HG03558 (cell line): ENCODE results near the gene PLEKHM3.

Experiments used
- ATAC-seq: cut with Tn5 transposase; IDR thresholded peaks from one replicate; pipeline ENCODE4 v1.9.1; 2021; ENCODE audit warnings: moderate number of reproducible peaks; ENCODE audit not compliant: unreplicated experiment; ENCODE audit errors: extremely low read depth

Gene PLEKHM3

GRCh38 chr2:207995887-207996286 lies 29.4 kb downstream of the PLEKHM3 start:
- ATAC-seq, result no peak

- ATAC-seq, result no peak
Measured at GRCh38 chr2:207993151-207993763, 32.1 kb downstream of the PLEKHM3 start.

DNA sequence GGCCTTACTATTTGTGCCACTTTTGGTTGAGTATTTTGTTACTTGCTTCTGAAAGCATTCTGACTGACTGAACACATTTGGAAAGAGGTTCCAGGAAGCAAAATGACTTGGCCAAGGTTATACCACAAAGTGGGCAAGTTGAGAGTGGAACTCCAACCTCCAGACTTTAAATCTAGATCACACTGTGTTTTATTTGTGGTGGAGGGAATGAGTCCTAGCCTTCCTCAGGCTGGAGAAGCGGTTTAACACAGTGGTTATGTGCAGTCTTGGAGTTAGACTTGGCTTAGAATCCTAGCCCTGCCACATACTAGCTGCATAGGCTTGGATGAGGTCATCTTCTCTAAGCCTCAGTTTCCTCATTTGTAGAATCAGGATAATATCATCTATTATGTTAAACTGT lies 33.4 kb downstream of the PLEKHM3 start:
- no peak for ATAC-seq

GRCh38 chr2:207990784-207991183 lies 34.5 kb downstream of the PLEKHM3 start:
- ATAC-seq, result no peak

DNA sequence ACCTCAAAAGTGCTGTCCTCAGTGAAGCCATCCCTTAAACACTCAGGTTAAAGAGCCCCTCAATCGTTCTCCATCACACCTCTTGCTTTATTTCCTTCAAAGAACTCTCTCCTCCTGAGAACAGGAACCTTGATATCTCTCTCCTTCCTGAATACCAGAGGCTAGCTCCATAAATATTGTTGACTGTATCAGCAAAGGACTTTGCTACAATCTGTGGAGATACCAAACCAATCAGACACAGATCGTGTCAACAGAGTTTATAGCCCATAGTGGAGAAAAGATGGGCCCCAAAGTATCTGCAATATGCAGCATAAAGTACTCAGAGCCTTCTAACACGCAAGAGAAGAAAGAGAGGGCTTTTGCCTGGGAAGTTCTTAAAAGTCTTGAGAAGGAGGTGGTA lies 36.4 kb downstream of the PLEKHM3 start:
- no peak for ATAC-seq

GRCh38 chr2:207987025-207987716 lies 38.2 kb downstream of the PLEKHM3 start:
- ATAC-seq, result no peak

DNA sequence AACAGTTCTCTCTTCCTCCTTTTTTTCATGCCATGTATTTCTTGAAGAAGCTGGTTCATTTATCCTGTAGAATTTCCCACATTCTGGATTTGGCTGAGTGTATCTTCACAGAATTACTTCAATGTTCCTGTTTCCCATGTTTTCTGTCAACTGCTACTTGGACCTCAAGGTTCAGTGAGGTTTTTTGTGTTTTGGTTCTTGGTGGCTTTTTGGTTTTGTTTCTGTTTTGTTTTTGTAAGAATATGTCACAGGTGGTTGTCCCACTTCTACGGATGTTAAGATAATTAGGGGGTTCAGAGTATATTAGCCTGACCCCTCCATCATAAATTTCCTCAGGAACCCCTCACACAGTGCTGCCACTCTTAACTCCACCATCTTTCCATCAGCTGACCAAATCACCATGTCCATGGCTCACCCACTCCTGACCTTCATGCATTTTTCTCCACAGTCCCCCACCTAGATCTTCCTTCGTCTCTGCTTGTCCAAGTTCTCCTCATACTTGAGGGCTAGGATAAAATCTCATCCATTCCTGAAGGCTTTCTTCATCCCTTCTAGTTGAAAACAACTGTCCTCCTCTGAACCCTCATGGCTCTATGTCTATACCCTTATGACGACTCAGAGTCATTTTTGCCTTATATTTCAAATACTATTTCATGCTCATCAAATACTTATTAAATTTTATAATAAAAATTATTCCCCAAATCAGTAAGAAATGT lies 40.4 kb downstream of the PLEKHM3 start:
- no peak for ATAC-seq

DNA sequence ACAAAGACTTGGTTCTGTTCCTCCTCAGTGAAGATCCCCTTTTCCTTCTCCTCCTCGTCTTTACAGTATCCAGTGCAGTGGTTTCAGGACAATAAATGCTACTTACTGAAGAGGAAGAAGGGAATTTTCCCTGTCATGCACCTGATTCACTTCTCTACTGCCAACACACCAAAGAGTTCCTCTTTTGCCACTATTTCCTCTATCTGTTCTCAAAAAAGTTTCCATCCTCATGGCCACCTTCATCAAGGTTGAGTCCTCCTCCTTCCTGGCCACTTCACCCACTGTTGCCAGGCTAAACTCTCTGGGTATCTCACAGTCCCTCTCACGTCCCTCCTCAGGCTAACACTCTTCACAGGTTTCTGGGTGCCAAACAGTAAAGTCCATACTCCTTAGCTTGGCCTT lies 41.7 kb downstream of the PLEKHM3 start:
- peak; percentile 40 for ATAC-seq

DNA sequence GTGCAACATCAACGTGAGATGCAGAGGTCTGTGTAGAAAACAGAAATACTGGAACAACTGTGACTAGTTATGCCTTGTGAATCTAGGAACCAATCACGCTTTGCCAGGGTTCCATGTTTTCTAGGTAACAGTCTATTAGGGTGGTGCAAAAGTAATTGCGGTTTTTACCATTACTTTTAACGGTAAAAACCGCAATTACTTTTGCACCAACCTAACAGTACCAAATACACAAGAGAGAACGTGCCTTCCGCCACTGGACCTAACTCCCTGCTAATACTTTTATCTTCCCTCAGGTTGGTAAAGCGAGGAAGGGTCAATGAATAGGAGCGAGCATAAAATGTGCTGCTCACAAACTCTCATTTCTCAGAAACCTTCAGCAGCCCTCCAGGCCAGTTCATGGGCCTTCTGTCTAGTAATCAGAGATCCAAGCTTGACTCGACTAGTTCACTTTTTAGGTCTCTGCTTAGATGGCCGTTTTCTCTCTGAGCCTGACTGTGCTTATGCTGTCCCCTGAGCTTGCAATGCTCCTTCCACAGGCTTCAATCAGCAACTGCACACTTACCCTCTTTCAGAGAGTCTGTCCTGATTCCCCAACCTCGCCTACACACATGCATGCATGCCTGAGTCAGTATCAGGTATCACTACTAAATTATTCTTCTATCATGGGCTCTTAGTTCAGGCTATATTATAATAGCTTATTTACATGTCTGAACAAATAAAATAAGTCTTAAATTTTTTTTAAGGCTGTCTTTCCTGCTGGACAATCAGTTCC lies 47.0 kb downstream of the PLEKHM3 start:
- ATAC-seq, result no peak

DNA sequence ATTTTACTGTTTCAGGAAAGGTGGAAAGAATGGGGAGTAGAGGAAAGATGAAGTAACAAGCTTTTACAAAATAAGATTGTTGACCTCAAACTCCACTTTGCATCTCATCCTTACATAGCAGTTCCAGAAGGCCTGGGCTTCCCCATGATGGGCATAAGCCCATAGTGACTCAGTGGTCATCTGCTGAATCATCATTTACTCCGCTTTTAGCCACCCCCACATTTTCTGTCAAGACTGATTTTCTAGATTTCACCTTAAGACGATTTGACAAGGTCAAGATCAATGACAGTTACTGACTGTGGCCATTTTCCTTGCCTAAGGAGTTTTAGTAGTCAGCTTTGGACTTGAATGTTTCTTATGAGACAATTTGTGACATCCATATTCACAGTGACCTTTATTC lies 49.4 kb downstream of the PLEKHM3 start:
- no peak for ATAC-seq

DNA sequence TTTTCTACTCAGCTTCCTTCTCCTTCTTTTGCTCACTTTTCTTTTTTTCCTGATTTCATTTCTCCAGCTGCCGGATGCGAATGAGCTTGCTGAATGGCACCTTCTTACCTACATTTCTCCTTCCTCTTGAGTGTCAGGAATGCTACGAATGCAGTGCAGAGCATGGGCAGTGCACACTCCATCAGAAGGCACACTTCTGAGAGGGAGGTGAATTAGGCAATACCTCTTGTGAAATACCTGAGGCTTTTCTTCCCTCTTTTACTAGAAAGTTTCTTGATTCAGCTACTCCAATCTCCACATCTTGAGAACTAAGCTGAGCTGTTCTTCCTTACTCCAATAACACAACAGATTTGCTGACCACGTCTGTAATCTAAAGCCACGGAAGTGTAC lies 51.1 kb downstream of the PLEKHM3 start:
- no peak for ATAC-seq

DNA sequence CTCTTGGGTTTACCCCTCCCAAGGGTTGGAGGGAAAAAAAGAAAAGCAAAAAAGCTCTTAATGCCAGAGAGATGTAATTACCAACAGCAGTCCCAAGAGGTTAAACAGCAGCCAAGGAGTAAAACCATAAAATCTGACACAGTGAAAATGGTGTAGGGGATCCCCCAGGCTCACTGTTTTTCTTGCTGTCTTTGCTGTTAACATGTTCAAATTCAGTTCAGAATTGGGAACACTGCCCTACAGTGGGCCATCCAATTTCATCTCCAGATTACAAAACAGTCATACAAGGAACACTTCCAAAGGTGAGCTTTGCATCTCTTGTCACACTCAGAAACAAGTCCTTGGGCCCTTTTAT lies 54.5 kb downstream of the PLEKHM3 start:
- ATAC-seq, result no peak

DNA sequence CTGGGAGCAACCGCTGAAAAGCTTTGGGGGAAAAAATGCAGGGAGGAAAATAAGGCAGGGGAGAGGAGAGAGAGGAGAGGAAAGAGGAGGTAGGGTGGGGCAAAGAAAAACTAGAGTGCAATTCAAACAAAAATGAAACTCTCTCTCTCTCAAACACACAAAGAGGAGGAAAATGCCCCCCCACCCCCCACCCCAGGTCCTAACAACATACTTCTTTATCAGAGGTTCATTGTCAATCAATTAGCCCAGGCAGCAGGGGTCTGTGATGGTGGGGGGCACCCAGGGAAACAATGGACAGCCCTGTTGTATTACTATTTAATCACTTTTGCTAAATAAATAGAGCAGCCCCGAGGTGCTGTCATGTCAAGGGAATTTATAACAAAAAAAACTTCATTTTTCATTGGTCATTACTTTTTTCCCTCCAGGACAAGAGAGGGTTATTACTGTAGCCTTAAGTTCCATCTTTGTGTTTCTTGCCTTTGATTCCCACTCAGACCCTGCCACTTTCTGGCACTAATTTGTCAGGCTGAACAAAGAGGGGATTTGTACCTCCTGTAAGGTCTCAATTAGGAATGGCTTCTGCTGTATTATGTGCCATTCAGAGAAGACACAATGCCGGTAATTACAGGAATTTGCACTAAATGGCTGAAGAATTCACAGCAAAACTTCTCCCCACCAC lies 55.0 kb downstream of the PLEKHM3 start:
- ATAC-seq, result no peak

DNA sequence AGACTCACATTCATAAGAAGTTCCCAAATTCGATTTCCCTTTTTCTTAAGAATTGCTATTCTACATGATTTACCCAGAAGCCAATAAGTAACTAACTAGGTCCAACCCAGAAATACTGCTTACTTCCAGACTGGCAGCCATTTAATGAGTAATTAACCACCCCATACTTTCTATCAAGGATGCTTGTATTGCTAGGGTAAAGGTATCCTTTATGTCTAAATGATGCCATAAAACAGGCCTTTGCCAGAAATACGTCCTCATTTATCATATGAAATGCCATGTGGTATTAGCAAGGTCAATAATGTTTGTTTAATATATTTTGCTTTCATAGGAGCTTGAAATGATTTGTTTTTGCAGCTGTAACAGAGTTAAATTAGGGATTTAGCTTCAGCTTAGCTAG lies 56.1 kb downstream of the PLEKHM3 start:
- ATAC-seq, result no peak

- ATAC-seq, result no peak
Measured at GRCh38 chr2:207967121-207967520, 58.2 kb downstream of the PLEKHM3 start.

DNA sequence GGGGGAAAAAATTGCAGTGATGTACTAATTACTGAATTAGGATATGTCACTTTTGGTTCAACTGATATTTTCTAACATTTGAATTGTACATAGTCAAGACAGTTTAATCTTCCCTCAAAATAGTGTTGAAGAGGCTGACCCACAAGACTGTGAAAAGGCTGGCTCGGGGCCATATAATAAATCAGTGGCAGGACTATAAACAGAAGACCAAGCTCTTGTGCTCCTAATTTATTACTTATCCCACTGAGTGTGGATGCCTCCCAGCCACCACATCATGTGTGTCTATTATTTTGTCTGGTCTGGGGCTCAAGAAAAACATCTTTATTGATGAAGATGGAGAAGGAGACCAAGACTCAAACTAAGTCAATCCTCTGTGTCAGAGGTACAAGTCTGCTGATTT lies 64.4 kb downstream of the PLEKHM3 start:
- no peak for ATAC-seq

DNA sequence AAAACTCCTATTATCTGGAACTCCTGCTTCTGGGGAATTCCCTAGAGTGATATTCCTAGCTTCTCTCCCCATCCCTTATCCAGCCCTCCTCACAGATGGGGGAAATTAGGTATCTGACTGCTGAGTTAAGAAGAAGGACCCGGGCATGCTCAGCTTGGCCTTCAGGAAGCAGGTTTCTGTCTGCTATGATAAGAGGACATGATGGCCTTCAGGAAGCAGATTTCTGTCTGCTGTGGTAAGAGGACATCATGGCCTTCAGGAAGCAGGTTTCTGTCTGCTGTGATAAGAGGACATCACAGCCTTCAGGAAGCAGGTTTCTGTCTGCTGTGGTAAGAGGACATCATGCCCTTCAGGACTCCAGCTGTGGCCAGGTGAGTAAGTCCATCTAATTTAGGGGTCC lies 65.2 kb downstream of the PLEKHM3 start:
- ATAC-seq, result no peak

- no peak for ATAC-seq
Measured at GRCh38 chr2:207956771-207957170, 68.6 kb downstream of the PLEKHM3 start.

- ATAC-seq, result no peak
Measured at GRCh38 chr2:207955456-207955855, 69.9 kb downstream of the PLEKHM3 start.

DNA sequence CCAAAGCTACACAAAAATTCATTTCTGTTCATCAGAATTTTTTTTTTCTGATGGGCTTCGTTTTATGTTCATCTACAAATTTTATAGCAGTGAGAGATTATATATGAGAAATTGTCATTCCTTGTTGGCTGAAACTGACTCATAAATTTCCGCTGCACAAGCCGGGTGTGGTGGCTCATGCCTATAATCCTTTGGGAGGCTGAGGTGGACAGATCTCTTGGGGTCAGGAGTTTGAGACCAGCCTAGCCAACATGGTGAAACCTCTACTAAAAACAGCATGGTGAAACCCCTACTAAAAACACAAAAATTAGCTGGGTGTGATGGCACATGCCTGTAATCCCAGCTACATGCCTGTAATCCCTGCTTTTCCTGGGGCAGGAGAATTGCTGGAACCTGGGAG lies 72.0 kb downstream of the PLEKHM3 start:
- ATAC-seq, result no peak
